ENCODE data around the gene APEX1. TPM values are rescaled to one million over a fixed set of nuclear protein-coding genes. Genes with fewer than 3 reads are reported as not detected.

APEX1 gene
- polyA plus RNA-seq, 10 donors, result 136 to 200 (median 160) TPM

DNA sequence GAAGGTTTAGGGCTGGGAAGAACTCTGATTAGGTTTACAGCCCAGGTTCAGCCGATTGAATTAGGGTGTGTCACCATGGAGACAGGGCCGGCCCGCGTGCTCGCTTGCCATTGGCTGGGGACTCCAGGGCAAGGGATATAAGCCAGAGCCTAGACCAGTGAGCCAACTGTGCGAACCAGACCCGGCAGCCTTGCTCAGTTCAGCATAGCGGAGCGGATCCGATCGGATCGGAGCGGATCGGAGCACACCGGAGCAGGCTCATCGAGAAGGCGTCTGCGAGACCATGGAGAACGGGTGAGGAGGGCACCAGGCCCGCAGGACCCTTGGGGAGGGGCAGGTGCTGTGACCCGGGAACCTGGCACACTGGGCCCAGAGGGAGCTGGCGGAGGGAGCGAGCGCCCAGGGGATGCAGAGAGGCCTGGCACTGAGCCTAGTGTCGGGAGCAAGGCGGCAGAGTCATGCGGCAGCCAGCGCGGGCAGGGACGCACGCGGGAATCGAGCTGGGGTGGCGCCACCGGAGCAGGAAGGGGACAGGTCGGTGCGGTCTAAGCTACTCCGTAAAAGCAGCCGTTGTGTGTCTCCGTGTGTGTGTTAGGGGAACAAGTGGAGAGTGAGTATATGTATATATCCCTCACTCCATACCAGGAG, 14.3 kb downstream of the APEX1 start, which contains the start of gene PNP:
Gene PNP (plus strand): TSS at position 165 of the 648 bp plus-strand sequence. CDS start 119 bp downstream, at position 284.
- DNase-seq, result peak; percentile 58 to 85 (median 66)

DNA sequence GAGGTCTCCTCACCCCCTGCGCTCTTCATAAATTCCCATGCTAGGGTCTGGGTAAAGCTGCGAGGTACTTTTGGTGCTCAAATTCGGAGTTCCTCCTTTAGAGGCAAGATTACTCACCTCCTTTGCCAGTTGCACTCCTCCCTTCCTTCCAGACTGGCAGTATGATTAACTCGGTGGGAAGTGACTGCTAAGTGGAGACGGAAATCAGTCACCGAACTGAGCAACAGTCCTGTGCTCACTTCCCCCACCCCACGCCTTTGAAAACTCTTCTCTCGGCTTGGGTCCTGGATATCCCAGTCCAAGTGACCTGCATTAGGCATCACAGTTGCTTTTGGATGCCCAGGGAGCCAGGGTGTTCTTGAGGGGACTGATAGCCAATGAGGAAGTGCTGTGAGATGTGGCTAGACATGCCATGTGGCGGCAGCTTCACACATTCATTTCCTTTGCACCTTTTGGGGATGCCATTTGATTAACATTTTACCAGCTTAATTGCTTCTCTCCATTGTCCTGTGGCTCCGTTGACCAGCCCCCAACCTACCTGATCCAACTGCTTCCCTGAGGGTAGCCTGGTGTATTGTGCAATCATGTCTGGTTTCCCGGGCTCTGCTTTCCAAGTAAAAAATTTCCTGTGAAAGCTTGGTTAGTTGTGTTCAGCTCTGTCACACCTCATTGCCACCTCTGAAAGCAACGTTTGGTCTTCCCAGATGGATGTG, 15.0 kb downstream of the APEX1 start:
- peak in 1 of 3 donors; percentile 40 for DNase-seq

DNA sequence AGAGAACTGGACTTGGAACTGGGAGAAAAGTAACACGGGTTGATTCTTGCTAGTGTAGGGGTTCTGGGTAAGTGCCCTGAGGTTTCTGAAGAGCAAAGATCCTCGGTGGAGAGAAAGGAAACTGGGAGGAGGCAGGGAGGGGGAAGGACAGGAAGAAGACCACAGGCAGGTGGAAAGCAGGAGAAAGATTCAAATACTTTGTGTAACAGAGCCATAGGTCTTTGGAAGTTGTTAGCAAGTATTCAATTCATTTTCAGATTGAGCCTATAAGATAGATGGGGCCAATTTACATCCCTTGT, 15.5 kb downstream of the APEX1 start:
- no peak for DNase-seq

DNA sequence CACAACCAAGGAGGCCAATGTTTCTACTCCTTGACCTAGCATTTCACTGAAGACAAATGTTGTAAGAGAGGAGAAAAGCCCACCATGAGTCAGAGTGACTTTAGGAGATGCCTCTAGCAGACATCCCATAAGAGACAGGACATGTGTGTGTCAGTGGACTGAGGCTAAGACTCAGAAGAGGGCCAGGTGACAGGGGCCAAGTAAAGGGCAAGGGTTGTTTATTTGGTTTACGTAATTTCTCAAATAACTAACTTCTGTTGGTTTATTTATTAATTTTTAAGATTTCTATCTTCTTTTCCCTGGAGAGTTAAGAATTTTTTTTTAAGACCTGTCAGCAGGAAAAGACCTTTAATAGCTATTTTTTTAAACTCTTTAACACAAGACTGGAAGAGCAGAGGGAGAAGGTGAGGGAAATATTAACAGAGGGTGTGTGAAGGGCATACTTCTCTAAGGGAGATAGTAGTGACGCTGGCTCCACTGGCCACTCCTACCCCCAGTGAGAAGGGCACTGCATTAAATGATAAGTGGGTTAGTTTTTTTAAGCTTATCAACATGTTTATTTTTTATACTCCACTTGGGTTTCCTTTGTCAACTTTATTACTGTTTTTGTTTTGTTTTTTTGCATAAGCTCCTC, 17.6 kb downstream of the APEX1 start:
- DNase-seq, result no peak

DNA sequence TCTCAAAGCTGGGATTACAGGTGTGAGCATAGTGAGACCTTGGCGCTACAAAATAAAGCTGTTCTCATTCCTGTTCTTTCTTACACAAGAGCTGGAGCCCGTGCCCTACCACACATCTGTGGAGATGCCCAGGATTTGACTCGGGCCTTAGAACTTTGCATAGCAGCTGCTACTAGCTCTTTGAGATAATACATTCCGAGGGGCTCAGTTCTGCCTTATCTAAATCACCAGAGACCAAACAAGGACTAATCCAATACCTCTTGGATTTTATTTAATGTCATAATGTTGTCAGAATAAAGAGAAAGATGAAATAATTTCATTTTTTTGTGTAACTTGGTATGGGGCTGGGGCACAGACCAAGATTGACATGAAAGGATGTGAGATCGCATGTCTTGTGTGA, 21.8 kb downstream of the APEX1 start:
- DNase-seq, result no peak

DNA sequence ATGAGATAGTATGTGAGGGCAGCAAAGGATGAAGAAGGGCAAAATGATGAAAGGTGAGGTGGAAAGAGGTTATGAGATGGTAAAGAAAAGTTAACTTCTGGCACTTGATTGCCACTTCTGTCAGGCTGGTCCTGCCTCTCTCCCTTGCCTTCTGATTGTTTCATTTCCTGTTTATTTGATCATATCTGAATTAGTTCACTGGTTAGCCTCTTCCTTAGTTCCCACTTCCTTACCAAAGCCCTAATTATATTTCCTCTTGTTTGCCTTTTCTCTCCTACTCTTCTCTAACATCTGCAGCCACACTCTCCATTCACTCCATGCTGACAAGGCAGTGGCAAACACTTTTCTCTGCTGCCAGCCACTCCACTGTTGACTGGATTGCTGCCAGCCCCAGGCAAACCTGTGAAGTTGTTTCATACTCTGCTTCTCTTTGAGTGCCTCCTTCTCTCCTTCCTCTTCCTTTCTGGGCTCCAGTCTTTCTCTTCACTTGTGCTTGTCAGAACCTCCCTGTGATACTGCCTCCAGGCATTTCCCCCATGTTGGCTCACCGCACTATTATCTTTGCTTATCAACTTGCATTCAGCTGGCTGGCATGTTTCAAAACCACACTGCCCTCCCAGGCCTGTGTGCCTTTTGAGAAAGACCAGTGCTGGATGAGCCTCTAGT, 22.3 kb downstream of the APEX1 start:
- no peak for DNase-seq

DNA sequence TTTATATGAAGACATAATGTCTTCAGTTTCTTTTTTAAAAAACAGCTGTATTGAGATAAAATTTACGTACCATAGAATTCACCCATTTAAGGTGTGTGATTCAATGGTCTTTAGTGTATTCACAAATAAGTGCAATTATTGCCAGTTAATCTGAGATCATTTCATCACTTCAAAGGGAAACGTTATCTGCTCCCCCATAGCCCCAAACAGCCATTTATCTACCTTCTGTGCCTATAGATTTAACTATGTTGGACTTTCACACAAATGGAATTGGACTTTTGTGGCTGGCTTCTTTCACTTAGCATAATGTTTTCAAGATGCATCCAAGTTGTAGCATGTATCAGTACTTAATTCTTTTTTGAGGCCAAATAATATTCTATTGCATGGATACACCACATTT, 23.9 kb downstream of the APEX1 start:
- no peak for DNase-seq

DNA sequence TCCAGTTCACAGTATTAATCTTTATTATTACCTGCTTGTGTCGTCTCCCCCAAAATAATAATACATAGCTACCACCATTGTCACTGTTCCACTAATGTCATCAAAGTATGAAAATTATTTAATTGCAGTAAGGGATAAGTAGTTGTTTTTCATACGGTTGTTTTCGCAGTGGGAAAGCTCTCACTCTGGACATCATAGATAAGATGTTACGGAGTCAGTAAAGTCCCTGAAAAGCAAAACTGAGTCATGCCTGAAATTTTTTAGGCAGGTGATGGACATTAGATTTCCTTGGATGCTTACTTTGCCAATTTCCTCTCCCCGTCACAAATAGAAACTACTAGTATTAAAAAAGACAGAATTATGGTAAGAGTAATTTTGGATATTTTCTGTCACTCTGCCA, 27.4 kb downstream of the APEX1 start:
- DNase-seq, result no peak

DNA sequence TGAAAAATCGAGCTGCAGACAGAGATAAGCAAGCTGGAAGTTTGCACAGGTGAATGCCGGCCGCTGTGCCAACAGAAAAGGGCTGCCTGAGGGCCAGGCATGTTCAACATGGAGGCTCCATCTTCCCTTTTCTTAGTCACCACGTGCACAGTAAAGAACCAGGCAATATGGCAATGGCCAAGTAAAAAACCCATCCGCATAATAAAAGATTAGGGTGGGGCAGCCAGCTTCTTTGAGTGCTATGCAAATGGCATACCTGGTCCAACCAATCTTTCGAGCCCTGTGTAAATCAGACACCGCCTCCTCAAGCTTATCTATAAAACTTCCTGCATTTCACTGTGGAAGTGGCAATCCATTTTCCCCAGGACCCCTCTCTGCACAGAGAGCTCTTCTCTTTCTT, 30.9 kb downstream of the APEX1 start:
- DNase-seq, result no peak

DNA sequence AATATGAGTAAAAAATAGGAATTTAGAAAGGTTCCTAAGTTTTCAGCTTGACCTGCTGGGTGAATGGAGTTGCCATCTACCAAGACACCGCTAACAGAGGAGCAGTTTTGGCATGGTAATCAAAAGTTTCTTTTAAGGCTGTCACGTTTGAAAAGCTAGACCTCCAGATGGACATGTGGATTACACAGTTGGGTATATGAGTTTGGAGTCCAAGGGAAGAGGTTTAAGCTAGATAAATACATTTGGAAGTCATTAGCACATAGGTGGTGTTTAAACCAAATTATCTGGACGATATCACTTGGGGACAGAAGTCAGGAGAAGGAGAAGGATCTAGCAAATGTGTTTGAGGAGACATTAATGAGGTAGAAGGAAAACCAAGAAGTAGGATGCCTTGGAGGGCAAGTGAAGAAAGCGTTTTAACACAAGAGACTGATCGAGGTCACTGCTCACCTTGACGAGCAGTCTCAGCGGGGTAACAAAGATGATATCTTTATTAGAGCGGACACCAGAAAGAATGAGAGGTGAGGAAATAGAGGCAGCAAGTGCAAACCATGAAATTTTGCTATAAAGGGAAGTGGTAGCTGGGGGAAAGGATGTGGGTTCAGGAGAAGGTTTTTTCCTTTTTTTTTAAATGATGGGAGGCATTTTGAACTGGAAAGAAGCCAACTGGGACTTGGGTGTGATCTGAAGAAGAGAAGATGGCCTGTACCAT, 31.8 kb downstream of the APEX1 start:
- no peak for DNase-seq

DNA sequence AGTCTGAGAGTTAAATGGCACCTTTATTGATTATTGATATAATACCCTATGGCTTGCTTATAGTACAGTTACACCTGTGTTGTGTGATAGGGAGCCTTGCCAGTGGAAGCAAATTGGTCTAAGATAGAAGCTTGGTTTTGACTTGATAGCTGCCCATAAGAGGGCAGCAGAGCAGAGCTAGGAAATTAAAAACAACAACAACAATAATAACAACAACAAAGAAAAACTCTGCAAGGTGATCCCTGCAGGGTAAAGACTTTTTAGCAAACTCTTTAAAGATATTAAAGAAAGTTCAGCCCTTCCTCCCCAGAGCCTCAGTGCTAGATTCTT, 32.3 kb downstream of the APEX1 start:
- DNase-seq, result no peak

DNA sequence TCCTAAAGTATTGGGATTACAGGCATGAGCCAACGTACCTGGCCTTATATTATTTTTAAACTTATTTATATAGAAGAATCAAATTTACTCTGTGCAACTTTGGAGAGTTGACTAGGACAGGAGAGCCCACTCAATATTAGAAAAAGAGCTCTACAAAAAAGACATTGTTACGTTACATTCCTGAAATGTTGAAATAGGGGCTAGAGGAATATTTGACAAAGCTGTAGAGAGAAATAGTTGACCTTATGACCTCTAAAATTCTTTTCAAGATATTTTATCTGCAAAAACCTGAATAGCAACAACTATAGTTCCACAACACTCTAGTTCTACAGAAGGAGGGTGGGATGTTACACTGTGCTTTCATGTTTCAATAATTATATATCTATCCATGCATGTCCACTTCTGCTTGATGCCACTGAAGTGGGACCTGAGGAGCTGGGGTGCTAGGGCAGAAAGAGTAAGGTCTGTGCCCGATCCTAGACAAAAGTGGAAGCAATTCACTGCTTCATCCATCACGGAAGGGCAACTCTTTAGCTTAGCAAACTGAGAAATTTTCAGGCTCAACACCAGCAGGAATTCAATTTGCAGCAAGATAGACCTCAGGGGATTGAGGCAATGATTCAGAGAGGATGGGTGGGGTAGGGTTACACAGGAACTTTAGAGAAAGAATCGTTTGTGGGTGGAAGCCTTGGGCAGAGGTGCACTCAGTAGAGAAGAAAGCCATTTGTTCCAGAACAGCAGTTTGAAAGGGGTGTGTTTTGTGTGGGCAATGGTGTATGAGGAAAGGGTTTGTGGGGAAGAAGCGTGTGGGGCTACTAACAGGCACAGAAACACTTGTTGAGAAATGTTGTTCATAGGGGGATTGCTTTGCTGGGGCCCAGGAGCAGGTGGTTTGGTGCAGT, 34.3 kb downstream of the APEX1 start:
- DNase-seq, result no peak

DNA sequence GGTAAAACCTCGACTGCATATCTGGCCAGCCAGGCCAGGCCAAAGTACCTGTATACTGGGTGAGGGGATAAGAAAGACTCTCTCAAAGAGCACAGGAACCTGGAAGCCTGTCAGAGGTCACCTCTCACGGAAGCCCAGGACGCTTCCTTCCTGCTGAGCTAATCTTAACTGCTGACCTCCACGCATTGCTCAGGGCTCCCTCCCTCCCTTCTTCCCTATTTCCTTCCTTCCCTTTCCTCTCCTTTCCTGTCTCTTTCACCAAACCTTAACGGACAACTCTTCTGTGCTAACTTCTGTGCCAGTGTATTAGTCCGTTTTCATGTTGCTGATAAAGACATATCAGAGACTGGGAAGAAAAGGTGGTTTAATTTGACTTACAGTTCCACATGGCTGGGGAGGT, 35.5 kb downstream of the APEX1 start:
- DNase-seq, result no peak

DNA sequence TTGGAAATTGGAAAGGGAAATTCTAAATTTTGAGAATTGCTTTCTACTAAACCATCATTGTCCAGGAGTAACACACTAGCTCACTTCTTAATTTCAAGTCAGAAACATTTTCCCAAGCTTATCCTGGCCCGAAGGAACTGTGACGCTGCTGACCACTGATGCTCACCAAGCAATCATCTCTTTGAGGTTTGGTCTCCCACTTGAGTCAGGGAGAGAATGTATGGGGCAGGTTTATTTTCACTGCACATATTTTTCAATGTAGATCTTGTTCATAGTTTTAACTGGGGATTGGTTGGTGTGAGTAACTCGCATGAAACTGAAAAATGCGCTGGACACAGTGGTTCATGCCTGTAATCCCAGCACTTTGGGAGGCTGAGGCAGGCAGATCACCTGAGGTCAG, 37.5 kb downstream of the APEX1 start:
- no peak for DNase-seq

DNA sequence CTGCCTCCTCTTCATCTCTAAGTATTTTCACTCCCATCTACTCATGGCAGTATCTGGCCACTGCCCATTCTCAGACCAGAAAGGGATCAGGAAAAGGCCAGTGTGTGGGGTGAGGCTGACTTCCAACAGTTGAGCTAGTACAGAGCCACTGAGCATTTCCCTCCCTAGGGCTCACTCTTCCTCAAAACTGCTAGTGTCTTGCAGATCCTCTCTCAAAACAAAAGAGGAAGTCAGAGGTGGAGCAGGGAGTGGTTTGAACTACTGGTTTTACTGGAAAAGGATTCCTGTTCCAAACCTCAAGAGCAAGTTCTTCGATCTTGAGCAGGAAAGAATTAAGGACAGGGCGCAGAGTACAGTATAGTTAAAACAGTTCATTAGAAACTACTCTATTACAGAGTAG, 38.6 kb downstream of the APEX1 start:
- DNase-seq, result peak in 1 of 3 donors; percentile 13

DNA sequence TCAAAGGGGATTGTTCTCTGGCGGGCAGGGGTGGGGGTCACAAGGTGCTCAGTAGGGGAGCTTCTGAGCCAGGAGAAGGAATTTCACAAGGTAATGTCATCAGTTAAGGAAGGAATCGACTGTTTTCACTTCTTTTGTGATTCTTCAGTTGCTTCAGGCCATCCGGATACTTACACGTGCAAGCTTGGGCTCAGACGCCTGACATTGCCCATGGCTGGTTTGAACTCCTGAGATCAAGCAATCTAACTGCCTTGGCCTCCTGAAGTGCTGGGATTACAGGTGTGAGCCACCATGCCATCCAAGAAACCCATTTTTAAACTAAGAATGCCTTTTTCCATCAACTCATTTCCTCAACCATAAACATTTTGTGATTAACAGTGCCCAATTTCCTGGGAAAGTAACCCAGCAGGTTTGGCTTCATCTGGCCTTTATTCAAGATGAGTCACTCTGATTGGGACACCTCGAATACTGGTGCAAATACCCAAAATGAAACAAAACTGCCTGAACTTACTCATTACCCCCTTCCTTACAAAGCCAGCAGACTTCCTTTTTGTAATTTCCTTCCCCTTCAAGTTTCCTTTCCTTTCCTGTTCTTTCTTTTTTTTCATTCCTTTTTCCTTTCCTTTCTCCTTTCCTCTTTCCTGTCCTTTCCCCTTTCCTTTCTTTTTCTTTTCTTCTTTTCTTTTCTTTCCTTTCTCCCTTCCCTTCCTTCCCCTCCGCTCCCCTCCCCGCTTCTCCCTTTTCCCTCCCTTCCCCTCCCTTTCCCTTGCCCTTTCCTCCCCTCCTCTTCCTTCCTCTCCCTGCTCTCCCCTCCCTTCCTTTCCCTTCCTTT, 40.1 kb downstream of the APEX1 start:
- DNase-seq, result no peak

DNA sequence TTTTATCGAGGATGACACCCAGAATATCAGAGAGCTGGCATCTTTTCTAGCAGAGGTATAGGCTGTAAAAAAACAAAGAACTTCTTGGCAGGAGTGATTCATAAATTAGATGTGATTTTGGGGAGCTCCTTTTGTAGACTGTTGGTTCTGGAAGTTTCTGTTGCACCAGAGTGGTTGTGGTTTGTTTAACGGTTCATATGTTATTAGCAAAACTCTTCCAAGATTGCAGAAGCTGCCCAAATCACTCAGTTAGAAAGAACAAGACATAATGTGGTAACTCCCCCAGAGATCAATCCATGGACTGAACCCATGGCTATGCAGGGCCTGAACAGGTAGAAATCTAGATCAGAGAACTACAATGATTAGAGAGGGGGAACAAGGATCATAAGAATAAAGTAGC, 43.6 kb downstream of the APEX1 start:
- no peak for DNase-seq

DNA sequence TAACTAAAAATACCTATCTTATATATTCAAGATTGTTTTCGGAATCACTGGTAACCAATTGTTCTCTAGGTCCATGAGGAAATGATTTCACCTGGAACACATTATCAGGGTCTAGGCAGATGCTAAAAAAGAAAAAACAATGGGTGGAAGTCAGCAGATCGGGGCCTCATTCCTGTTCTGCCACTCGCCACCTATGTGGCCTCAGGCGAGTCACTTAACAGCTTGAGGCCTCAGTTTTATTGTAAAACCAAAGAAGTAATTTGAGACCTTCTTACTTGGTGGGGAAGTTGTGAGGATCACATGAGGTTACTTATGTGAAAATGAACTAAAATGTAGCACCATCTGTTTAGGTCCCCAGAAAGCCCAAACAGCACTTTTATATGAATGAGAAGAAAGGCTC, 44.1 kb downstream of the APEX1 start:
- no peak for DNase-seq

DNA sequence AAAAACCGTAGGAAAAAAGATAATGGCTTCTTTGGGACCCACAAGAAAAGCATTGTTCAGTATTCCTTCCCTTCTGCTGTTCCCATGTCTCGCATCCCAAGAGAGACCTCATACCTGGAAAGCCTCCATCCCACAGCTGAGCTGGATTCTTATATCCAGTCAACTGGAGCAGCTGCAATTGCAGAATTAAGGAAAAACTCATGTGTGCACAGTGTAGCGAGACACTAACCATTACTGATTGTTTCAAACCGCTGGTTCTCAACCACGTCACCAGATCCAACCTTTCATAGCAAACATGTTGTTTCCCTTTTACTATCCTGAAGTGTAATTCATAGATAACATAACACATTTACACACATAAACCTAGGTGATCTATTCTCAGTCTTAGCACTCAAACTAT, 44.9 kb downstream of the APEX1 start:
- no peak for DNase-seq

DNA sequence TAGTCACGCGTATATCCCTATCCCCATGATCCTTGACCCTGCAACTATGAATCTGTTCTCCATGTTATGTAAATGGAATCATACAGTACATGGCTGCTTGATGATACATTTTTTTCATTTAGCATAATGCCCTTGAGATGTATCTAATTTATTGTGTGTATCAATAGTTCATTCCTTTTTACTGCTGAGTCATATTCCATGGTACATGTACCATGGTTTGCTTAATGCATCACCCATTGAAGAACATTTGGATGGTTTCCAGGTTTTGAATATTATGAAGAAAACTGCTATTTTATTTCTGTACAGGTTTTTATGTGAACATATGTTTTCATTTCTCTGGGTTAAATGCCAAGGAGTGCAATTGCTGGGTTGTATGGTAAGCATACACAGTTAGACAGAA, 46.3 kb downstream of the APEX1 start:
- DNase-seq, result no peak

All from muscle of back (tissue), 11 donors.